HepG2 (cell line): ENCODE results near the gene LIN28A. TPM values are rescaled to one million over a fixed set of nuclear protein-coding genes. Genes with fewer than 3 reads are reported as not detected.
A peak's percentile ranks its signal among the peaks of the same experiment; 100 is the strongest.

ENCODE experiments used
- CREB3 ChIP-seq: sonication (generic); formaldehyde crosslinking; IDR thresholded peaks from 2 replicates; pipeline ENCODE4 v1.5.0; 2020; ENCODE audit warnings: missing genetic modification reagents
- EEA1 ChIP-seq: sonication (generic); formaldehyde crosslinking; IDR thresholded peaks from 2 replicates; pipeline ENCODE4 v1.5.1; 2020; ENCODE audit warnings: mild to moderate bottlenecking, missing genetic modification reagents, borderline replicate concordance
- GMEB1 ChIP-seq: sonication (generic); formaldehyde crosslinking; IDR thresholded peaks from 2 replicates; pipeline ENCODE4 v1.5.1; 2020; ENCODE audit warnings: missing genetic modification reagents, mild to moderate bottlenecking, borderline replicate concordance
- KLF12 ChIP-seq: sonication (generic); formaldehyde crosslinking; IDR thresholded peaks from 2 replicates; pipeline ENCODE4 v1.4.0; 2020; ENCODE audit warnings: missing genetic modification reagents, borderline replicate concordance
- MYPOP ChIP-seq: sonication (generic); formaldehyde crosslinking; IDR thresholded peaks from 2 replicates; pipeline ENCODE4 v1.8.1; 2023; ENCODE audit warnings: mild to moderate bottlenecking, moderate library complexity, missing genetic modification reagents
- SNAPC2 ChIP-seq: sonication (generic); formaldehyde crosslinking; IDR thresholded peaks from 2 replicates; pipeline ENCODE4 v1.8.1; 2022; ENCODE audit warnings: mild to moderate bottlenecking, missing genetic modification reagents
- SRSF9 ChIP-seq: fragments of 200-400 bp; formaldehyde crosslinking; IDR thresholded peaks from 2 replicates; pipeline ENCODE4 v1.6.1; 2018; ENCODE audit warnings: borderline replicate concordance, mild to moderate bottlenecking, low read depth, low read length; ENCODE audit not compliant: insufficient read depth, poor library complexity, severe bottlenecking
- TFDP1 ChIP-seq: IDR thresholded peaks from 2 replicates; pipeline ENCODE4 v1.6.1; 2016; ENCODE audit warnings: missing compliant biosample characterization, missing genetic modification reagents, borderline replicate concordance
- ZBTB10 ChIP-seq: sonication (generic); formaldehyde crosslinking; IDR thresholded peaks from 2 replicates; pipeline ENCODE4 v1.4.0; 2020; ENCODE audit warnings: missing genetic modification reagents, borderline replicate concordance
- ZFAT ChIP-seq: sonication (generic); formaldehyde crosslinking; conservative IDR thresholded peaks from 2 replicates; pipeline ENCODE4 v1.8.1; 2023; ENCODE audit warnings: missing genetic modification reagents, inconsistent platforms
- ZKSCAN5 ChIP-seq: sonication (generic); formaldehyde crosslinking; IDR thresholded peaks from 2 replicates; pipeline ENCODE4 v1.5.1; 2020; ENCODE audit warnings: mild to moderate bottlenecking, missing genetic modification reagents
- ZNF143 ChIP-seq: sonication (generic); formaldehyde crosslinking; IDR thresholded peaks from 2 replicates; pipeline ENCODE4 v1.4.0; 2020; ENCODE audit warnings: missing genetic modification reagents
- ZNF33A ChIP-seq: sonication (generic); formaldehyde crosslinking; IDR thresholded peaks from 2 replicates; pipeline ENCODE4 v1.5.1; 2020; ENCODE audit warnings: missing genetic modification reagents, mild to moderate bottlenecking, moderate library complexity, borderline replicate concordance
- ZNF512B ChIP-seq: sonication (generic); formaldehyde crosslinking; IDR thresholded peaks from 2 replicates; pipeline ENCODE4 v1.5.1; 2020; ENCODE audit warnings: missing genetic modification reagents, mild to moderate bottlenecking, borderline replicate concordance
- ZNF780A ChIP-seq: sonication (generic); formaldehyde crosslinking; IDR thresholded peaks from 2 replicates; pipeline ENCODE4 v1.8.0; 2022; ENCODE audit warnings: mild to moderate bottlenecking, missing genetic modification reagents, moderate library complexity
- ZNF816 ChIP-seq: sonication (generic); formaldehyde crosslinking; IDR thresholded peaks from 2 replicates; pipeline ENCODE4 v1.8.0; 2022; ENCODE audit warnings: missing genetic modification reagents, mild to moderate bottlenecking, borderline replicate concordance
- ZNF879 ChIP-seq: sonication (generic); formaldehyde crosslinking; IDR thresholded peaks from 2 replicates; pipeline ENCODE4 v1.8.1; 2023; ENCODE audit warnings: missing genetic modification reagents
- polyA plus RNA-seq, 8 experiments: library from polyadenylated mRNA; depleted of rRNA in 3 of 8; stranded (reverse) in 7 of 8; unstranded in 1 of 8; fragments of >200 nt; fragmentation: Illumina TruSeq in 4 of 8; extraction: Trizol in 4 of 8; gene quantifications; 2 replicates each; pipeline versions ENCODE4 v1.2.1 to v1.2.3, GENCODE V29; 2011 to 2016; ENCODE audit warnings: low read depth in 4 of 8, missing spikeins in 1 of 8, mixed read lengths in 1 of 8; ENCODE audit not compliant: insufficient read depth in 1 of 8
- total RNA-seq, 5 experiments: library from RNA; depleted of rRNA; stranded (reverse); fragments of >200 nt; fragmentation: Illumina TruSeq; extraction: Trizol; gene quantifications; 2 replicates each; pipeline ENCODE4 v1.2.3, GENCODE V29; 2016; ENCODE audit warnings: low read depth in 1 of 5

LIN28A gene
- total and polyA plus RNA-seq, 2 of the 13 experiments (the other 11 are each of a cell fraction or from before 2014, with no cell fraction given), result not detected

- TF ChIP-seq ZNF816 (CRISPR knock-in tag) (no peak), ZNF143 (CRISPR knock-in tag) (peak; percentile 56; the same call in 1 of the 2 replicates), SNAPC2 (CRISPR knock-in tag) (peak; percentile 97), ZFAT (no peak), ZBTB10 (CRISPR knock-in tag) (peak; percentile 86; the same call in 1 of the 2 replicates), CREB3 (CRISPR knock-in tag) (0 out of 2 replicates have a peak, but pooled peaks have one; percentile 72), MYPOP (CRISPR knock-in tag) (peak; percentile 85), EEA1 (peak; percentile 87; the same call in 1 of the 2 replicates), ZNF879 (peak; percentile 94; the same call in 1 of the 2 replicates), KLF12 (peak; percentile 96), ZNF780A (CRISPR knock-in tag) (peak; percentile 83; the same call in 1 of the 2 replicates), TFDP1 (CRISPR knock-in tag) (peak; percentile 100), ZNF33A (no peak), SRSF9 (no peak), ZNF512B (CRISPR knock-in tag) (no peak), GMEB1 (CRISPR knock-in tag) (peak; percentile 92), ZKSCAN5 (CRISPR knock-in tag) (no peak)
Observed at GRCh38 chr1:26431979-26432695, 21.5 kb downstream of the LIN28A start, which contains the start of gene DHDDS (continued).
